SK-N-SH treated with all-trans-retinoic acid at 6 μM for 48 hours (cell line): ENCODE results near the gene SIRPB1.

ENCODE experiments used
- ATAC-seq: fragments of 200-7000 bp; cut with Tn5 transposase; 3 replicates; pipeline ENCODE4 v1.9.1; 2020; ENCODE audit warnings: mild to moderate bottlenecking, moderate library complexity
- ARNTL ChIP-seq: fragments of 450-650 bp; formaldehyde crosslinking; IDR thresholded peaks from 2 replicates; pipeline ENCODE4 v1.5.0; 2020; ENCODE audit warnings: low read depth, mild to moderate bottlenecking, moderate library complexity, borderline replicate concordance
- CREB5 ChIP-seq: fragments of 250-450 bp; sonication (Bioruptor Pico); IDR thresholded peaks from 2 replicates; pipeline ENCODE4 v1.5.1; 2020; ENCODE audit warnings: low read depth, mild to moderate bottlenecking, moderate library complexity
- CSDC2 ChIP-seq: fragments of 250-450 bp; sonication (Bioruptor Pico); IDR thresholded peaks from 2 replicates; pipeline ENCODE4 v1.5.0; 2020; ENCODE audit warnings: mild to moderate bottlenecking, moderate library complexity
- CSRNP3 ChIP-seq: fragments of 250-450 bp; sonication (Bioruptor Pico); IDR thresholded peaks from 2 replicates; pipeline ENCODE4 v1.5.1; 2021; ENCODE audit warnings: mild to moderate bottlenecking, moderate library complexity
- ESRRG ChIP-seq: fragments of 250-450 bp; sonication (Bioruptor Pico); IDR thresholded peaks from 2 replicates; pipeline ENCODE4 v1.6.1; 2021; ENCODE audit warnings: mild to moderate bottlenecking
- ISL1 ChIP-seq: fragments of 250-450 bp; sonication (Bioruptor Pico); IDR thresholded peaks from 2 replicates; pipeline ENCODE4 v2.1.2; 2022; ENCODE audit warnings: mild to moderate bottlenecking, moderate library complexity
- OSR1 ChIP-seq: fragments of 250-450 bp; sonication (Bioruptor Pico); IDR thresholded peaks from 2 replicates; pipeline ENCODE4 v1.8.0; 2022; ENCODE audit warnings: moderate library complexity, mild to moderate bottlenecking, inconsistent platforms
- PATZ1 ChIP-seq: fragments of 250-450 bp; sonication (Bioruptor Pico); IDR thresholded peaks from 2 replicates; pipeline ENCODE4 v1.8.0; 2020; ENCODE audit warnings: mild to moderate bottlenecking, moderate library complexity, borderline replicate concordance
- POU6F1 ChIP-seq: fragments of 250-450 bp; sonication (Bioruptor Pico); IDR thresholded peaks from 2 replicates; pipeline ENCODE4 v1.8.0; 2021; ENCODE audit warnings: low read depth, mild to moderate bottlenecking, moderate library complexity, borderline replicate concordance
- PPARA ChIP-seq: fragments of 250-450 bp; sonication (Bioruptor Pico); IDR thresholded peaks from 2 replicates; pipeline ENCODE4 v1.5.0; 2020; ENCODE audit warnings: mild to moderate bottlenecking, borderline replicate concordance
- RARB ChIP-seq: fragments of 250-450 bp; sonication (Bioruptor Pico); IDR thresholded peaks from 2 replicates; pipeline ENCODE4 v1.8.0; 2021; ENCODE audit warnings: mild to moderate bottlenecking, moderate library complexity
- SNAI2 ChIP-seq: fragments of 250-450 bp; sonication (Bioruptor Pico); IDR thresholded peaks from 2 replicates; pipeline ENCODE4 v1.5.0; 2020; ENCODE audit warnings: mild to moderate bottlenecking, moderate library complexity
- TCF4 ChIP-seq: fragments of 250-450 bp; sonication (Bioruptor Pico); IDR thresholded peaks from 2 replicates; pipeline ENCODE4 v1.8.0; 2021; ENCODE audit warnings: mild to moderate bottlenecking, moderate library complexity, borderline replicate concordance
- TOX ChIP-seq: fragments of 250-450 bp; sonication (Bioruptor Pico); IDR thresholded peaks from 2 replicates; pipeline ENCODE4 v1.8.0; 2021; ENCODE audit warnings: mild to moderate bottlenecking, moderate library complexity, borderline replicate concordance
- TSHZ2 ChIP-seq: fragments of 250-450 bp; sonication (Bioruptor Pico); IDR thresholded peaks from 2 replicates; pipeline ENCODE4 v1.5.0; 2020; ENCODE audit warnings: mild to moderate bottlenecking, moderate library complexity
- ZC3H10 ChIP-seq: fragments of 250-450 bp; sonication (Bioruptor Pico); IDR thresholded peaks from 2 replicates; pipeline ENCODE4 v1.5.1; 2021; ENCODE audit warnings: mild to moderate bottlenecking, moderate library complexity
- ZFP3 ChIP-seq: fragments of 250-450 bp; sonication (Bioruptor Pico); IDR thresholded peaks from 2 replicates; pipeline ENCODE4 v1.5.0; 2020; ENCODE audit warnings: mild to moderate bottlenecking, moderate library complexity
- ZFP30 ChIP-seq: fragments of 450-650 bp; formaldehyde crosslinking; IDR thresholded peaks from 2 replicates; pipeline ENCODE4 v1.5.0; 2022; ENCODE audit warnings: mild to moderate bottlenecking, moderate library complexity
- ZNF565 ChIP-seq: fragments of 450-650 bp; formaldehyde crosslinking; conservative IDR thresholded peaks from 2 replicates; pipeline ENCODE4 v1.5.0; 2020; ENCODE audit warnings: low read depth, mild to moderate bottlenecking, moderate library complexity
- ZNF70 ChIP-seq: fragments of 450-650 bp; formaldehyde crosslinking; IDR thresholded peaks from 2 replicates; pipeline ENCODE4 v1.5.0; 2020; ENCODE audit warnings: mild to moderate bottlenecking, moderate library complexity

SIRPB1 gene

GRCh38 chr20:1628621-1629020 lies 8.8 kb upstream of the SIRPB1 start:
- ATAC-seq = no peak
- TF ChIP-seq PATZ1 (CRISPR knock-in tag) (no peak), ZFP3 (CRISPR knock-in tag) (no peak), ISL1 (no peak)

- no peak for TF ChIP-seq RARB (CRISPR knock-in tag)
- no peak for TF ChIP-seq CSRNP3 (CRISPR knock-in tag)
- no peak for TF ChIP-seq SNAI2
- TF ChIP-seq ZFP30 (CRISPR knock-in tag) = no peak
- no peak for TF ChIP-seq TOX (CRISPR knock-in tag)
- no peak for TF ChIP-seq TCF4 (CRISPR knock-in tag)
- no peak for TF ChIP-seq ZNF70 (CRISPR knock-in tag)
- no peak for TF ChIP-seq ARNTL
- no peak for TF ChIP-seq POU6F1 (CRISPR knock-in tag)
- TF ChIP-seq PPARA (CRISPR knock-in tag) = no peak
- TF ChIP-seq TSHZ2 (CRISPR knock-in tag) = no peak
- TF ChIP-seq CSDC2 (CRISPR knock-in tag) = no peak
- no peak for TF ChIP-seq ESRRG (CRISPR knock-in tag)
- TF ChIP-seq ISL1 = no peak
- no peak for ATAC-seq
Observed at GRCh38 chr20:1627200-1627550, 7.4 kb upstream of the SIRPB1 start.

- no peak for ATAC-seq
- no peak for TF ChIP-seq ZNF565 (CRISPR knock-in tag)
- TF ChIP-seq, all 23 proteins: peak for 0
Observed at GRCh38 chr20:1626528-1627199, 6.9 kb upstream of the SIRPB1 start.

- no peak for ATAC-seq
- TF ChIP-seq ISL1 = no peak
- no peak for TF ChIP-seq SNAI2
- no peak for TF ChIP-seq ARNTL
- TF ChIP-seq ZC3H10 (CRISPR knock-in tag) = no peak
- no peak for TF ChIP-seq PATZ1 (CRISPR knock-in tag)
- no peak for TF ChIP-seq OSR1 (CRISPR knock-in tag)
- TF ChIP-seq CREB5 (CRISPR knock-in tag) = no peak
- TF ChIP-seq CSDC2 (CRISPR knock-in tag) = no peak
- TF ChIP-seq ESRRG (CRISPR knock-in tag) = no peak
- TF ChIP-seq ZNF565 (CRISPR knock-in tag) = no peak
- no peak for TF ChIP-seq TCF4 (CRISPR knock-in tag)
- TF ChIP-seq POU6F1 (CRISPR knock-in tag) = no peak
Observed at GRCh38 chr20:1625083-1625690, 5.4 kb upstream of the SIRPB1 start.
